Measurements from ENCODE around the gene ZNF750. TPM values are rescaled to one million over a fixed set of nuclear protein-coding genes. Genes with fewer than 3 reads are reported as not detected.

ZNF750 gene
- total and polyA plus RNA-seq, 3 donors from 2014 or later: 0.21 to 0.63 (median 0.50) TPM

DNA sequence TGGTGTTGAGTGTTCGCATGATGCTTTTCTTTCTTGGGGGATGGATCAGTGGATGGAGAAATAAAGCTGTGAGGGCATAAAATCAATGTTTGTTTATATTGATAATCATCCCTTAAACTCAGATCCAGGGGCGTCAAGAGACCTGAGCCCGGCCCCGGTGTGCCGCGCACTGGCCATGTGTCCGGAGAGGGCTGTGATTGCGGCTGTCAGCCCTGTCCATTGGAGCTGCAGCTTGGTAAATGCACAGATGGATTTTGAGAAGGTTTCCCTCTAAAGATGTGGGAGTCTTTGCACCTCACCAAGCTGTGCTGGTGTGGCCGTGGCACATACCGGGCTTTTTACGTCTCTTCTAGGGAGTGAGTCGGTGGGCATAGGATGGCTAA is 21.6 kb upstream of the ZNF750 start:
- Histone ChIP-seq H3K4me3 (no peak overlapping the region), H3K27me3 (no peaks in the 10 kb centered on the region), H3K27ac (no peak overlapping the region), H3K36me3 (ENCODE audit: low read depth, missing control alignments) (no peaks in the 10 kb centered on the region), H3K9me3 (no peaks in the 10 kb centered on the region), H3K4me1 (peaks cover 10% of the 10 kb centered on the region)
- intact Hi-C loops (cut with DNase I; ENCODE audit: low total_unique reads): no loop called here
- no peak for TF ChIP-seq POLR2A (IDR thresholded peaks at IDR 0.05)
- TF ChIP-seq, protein P1, sequence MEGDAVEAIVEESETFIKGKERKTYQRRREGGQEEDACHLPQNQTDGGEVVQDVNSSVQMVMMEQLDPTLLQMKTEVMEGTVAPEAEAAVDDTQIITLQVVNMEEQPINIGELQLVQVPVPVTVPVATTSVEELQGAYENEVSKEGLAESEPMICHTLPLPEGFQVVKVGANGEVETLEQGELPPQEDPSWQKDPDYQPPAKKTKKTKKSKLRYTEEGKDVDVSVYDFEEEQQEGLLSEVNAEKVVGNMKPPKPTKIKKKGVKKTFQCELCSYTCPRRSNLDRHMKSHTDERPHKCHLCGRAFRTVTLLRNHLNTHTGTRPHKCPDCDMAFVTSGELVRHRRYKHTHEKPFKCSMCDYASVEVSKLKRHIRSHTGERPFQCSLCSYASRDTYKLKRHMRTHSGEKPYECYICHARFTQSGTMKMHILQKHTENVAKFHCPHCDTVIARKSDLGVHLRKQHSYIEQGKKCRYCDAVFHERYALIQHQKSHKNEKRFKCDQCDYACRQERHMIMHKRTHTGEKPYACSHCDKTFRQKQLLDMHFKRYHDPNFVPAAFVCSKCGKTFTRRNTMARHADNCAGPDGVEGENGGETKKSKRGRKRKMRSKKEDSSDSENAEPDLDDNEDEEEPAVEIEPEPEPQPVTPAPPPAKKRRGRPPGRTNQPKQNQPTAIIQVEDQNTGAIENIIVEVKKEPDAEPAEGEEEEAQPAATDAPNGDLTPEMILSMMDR (IDR thresholded peaks at IDR 0.05): no peak
- no peak for DNase-seq
- WGBS, 2 donors: 97 to 98% methylated on average over 12 of the region's 12 CpGs

DNA sequence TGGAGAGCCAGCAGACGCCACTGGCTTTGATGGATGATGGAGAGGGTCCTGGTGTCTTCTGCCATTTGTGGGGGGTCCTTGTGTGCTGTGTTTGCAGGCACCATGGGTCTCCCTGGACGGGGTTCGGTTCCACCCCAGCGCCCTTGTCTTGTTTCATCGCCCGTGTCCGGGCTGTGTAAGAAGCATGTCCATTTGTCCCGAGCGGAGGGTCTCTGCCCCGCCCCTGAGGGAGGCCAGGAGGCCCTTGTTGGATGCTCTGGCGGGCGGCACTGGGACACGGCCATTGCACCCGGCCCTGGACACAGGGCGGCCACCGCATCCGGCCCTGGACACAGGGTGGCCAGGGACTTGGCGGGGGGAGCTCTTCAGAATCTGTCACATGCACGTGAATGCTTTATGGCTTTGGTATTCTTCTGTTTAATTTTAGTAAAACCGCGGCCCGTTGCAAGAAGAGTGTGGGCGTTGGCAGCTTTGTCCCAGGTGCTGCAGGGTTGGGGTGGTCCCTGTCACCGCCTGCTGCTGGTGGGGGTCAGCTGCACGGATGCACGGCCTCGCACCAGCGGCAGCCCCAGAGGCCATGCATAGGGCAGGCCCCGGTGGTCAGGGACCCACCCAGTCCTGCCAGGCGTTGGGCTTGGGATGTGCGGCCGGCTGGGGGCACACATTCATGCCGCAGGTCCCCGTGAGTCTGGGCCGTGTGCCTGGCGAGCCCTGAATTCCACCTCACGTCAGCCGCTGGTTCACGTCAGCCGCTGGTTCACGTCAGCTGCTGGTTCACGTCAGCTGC is 21.0 kb upstream of the ZNF750 start:
- H3K27ac ChIP-seq: no peak overlapping the region
- H3K9me3 ChIP-seq: no peaks in the 10 kb centered on the region
- intact Hi-C loops (cut with DNase I; ENCODE audit: low total_unique reads): no loop called here
- no peak for DNase-seq
- TF ChIP-seq, protein P1 (IDR thresholded peaks at IDR 0.05): no peak
- TF ChIP-seq POLR2A (IDR thresholded peaks at IDR 0.05): no peak
- WGBS, 2 donors: 91 to 92% methylated on average over 19 to 41 of the region's 42 CpGs
- H3K4me1 ChIP-seq: peaks cover 9% of the 10 kb centered on the region
- H3K4me3 ChIP-seq: no peak overlapping the region
- H3K36me3 ChIP-seq (ENCODE audit: low read depth, missing control alignments): no peaks in the 10 kb centered on the region
- no peaks in the 10 kb centered on the region for H3K27me3 ChIP-seq

DNA sequence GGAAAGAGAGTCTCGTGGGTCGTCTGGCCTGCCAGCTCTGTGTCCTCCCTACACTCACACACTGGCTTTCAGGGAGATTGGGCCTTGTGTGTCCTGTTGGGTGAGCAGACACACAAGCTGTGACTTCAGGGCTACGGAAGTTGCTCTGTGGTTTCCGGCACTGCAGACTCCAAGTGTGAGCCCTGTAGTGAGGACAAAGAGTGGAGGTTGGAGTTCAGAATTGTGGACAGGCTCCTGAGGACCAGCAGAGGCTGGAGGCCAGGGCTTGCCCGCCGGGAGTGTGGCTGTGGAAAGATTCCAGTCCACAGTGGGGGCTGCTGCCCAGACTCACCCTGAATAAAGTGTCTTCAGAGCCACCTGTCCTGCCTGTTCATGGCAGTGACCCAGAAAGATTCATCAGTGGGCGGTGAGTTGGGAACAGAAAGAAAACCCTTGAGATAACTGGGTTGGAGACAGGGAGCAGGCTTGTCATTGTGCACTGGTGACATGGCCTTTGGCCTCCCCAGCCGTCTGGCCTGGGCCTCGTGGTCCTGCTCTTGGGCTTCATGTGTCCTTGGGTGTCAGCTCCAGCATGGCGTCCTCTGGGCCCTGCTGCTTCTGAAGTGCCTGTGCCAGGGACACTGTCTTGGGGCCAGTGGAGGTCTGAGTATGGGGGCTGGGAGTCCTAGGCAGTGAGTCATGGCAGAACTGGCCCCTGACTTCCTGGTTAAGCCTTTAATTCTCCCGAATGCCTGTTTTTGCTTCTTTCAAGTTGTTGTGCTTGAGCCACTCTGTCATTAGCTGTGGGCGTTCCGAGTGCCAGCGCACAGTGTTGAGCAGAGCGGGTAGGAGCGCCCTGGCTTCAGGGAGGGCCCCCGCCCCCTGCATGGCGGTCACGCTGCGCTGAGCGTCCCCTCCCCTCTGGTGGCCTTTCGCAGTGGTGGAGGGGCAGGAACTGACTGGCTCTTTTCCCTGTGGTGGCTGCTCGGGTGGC is 19.9 kb upstream of the ZNF750 start:
- TF ChIP-seq, protein P1 (IDR thresholded peaks at IDR 0.05): no peak
- TF ChIP-seq POLR2A (IDR thresholded peaks at IDR 0.05): no peak
- intact Hi-C loops (cut with DNase I; ENCODE audit: low total_unique reads): no loop called here
- 75 to 80% methylated on average over 23 of the region's 23 CpGs for WGBS, 2 donors
- H3K27ac ChIP-seq: no peak overlapping the region
- no peaks in the 10 kb centered on the region for H3K36me3 ChIP-seq (ENCODE audit: low read depth, missing control alignments)
- DNase-seq: no peak
- no peak overlapping the region for H3K4me3 ChIP-seq
- H3K27me3 ChIP-seq: no peaks in the 10 kb centered on the region
- peaks cover 9% of the 10 kb centered on the region for H3K4me1 ChIP-seq
- H3K9me3 ChIP-seq: no peaks in the 10 kb centered on the region

DNA sequence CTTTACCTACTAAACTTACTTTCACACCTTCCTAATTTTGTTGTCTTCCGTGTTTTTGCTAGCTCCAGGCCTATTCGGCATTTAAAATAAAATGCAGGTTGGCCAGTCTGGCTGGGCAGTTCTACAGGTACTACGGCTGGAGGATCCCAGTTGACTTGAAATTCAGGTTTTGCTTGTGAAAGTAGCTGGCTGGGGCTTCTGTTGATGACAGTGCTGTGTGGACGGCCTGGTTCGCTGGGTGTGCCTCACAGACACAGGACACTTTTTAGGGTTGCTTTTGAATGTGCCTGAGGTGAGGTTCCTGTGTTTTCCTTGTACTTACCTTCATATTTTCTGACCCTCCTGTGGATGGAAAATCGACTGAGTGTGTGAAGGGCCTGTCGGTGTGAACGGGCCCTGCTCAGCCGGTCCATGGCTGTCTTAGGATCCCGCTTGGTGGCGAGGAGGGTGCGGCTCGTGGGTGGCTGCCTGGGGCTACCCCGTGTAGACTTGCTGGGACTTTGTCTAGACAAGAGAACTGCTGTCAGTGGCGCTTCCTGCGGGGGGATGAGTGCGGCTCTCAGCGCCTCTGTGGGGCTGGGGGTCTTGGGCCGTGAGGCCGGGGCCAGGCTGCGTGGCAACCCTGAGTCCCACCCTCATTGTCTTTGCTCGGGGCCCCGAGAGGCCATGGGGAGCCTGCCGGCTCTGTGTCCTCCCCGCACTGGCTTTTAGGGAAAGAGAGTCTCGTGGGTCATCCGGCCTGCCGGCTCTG is 18.7 kb upstream of the ZNF750 start:
- H3K27me3 ChIP-seq: no peaks in the 10 kb centered on the region
- H3K36me3 ChIP-seq (ENCODE audit: low read depth, missing control alignments): no peaks in the 10 kb centered on the region
- no peak overlapping the region for H3K27ac ChIP-seq
- 93 to 95% methylated on average over 24 to 28 of the region's 28 CpGs for WGBS, 2 donors
- intact Hi-C loops (cut with DNase I; ENCODE audit: low total_unique reads): no loop called here
- no peak for DNase-seq
- no peak for TF ChIP-seq POLR2A (IDR thresholded peaks at IDR 0.05)
- TF ChIP-seq, protein P1 (IDR thresholded peaks at IDR 0.05): no peak
- no peaks in the 10 kb centered on the region for H3K9me3 ChIP-seq
- no peak overlapping the region for H3K4me3 ChIP-seq
- peaks cover 9% of the 10 kb centered on the region for H3K4me1 ChIP-seq
